ENCODE results near the gene FREY1.

The FREY1 gene

GRCh38 chr11:45897556-45897955, 9.5 kb downstream of the FREY1 start:
- no peak for TF ChIP-seq EGR1 (IDR thresholded peaks at IDR 0.05)
- TF ChIP-seq TAF1 (IDR thresholded peaks at IDR 0.05; ENCODE audit: low read depth) = no peak
- TF ChIP-seq YY1 (IDR thresholded peaks at IDR 0.05; ENCODE audit: low read depth) = no peak
- no peak for TF ChIP-seq CREB1 (IDR thresholded peaks at IDR 0.05; ENCODE audit: low read depth)
- no peak for TF ChIP-seq CEBPB (IDR thresholded peaks at IDR 0.05)
- no peak for TF ChIP-seq TCF12 (IDR thresholded peaks at IDR 0.05; ENCODE audit: low read depth)
- no peak for TF ChIP-seq RAD21 (IDR thresholded peaks at IDR 0.05; ENCODE audit: low read depth)

GRCh38 chr11:45896422-45896984, 10.6 kb downstream of the FREY1 start:
- TF ChIP-seq REST (IDR thresholded peaks at IDR 0.05; ENCODE audit: low read depth) (peak; percentile 64), EP300 (IDR thresholded peaks at IDR 0.05; ENCODE audit: borderline replicate concordance) (no peak), CEBPB (IDR thresholded peaks at IDR 0.05) (no peak), ZBTB7A (IDR thresholded peaks at IDR 0.05; ENCODE audit: low read depth) (0 out of 2 replicates have a peak, but pooled peaks have one; percentile 37)

- TF ChIP-seq YY1 (IDR thresholded peaks at IDR 0.05; ENCODE audit: low read depth) (no peak), TEAD4 (IDR thresholded peaks at IDR 0.05) (no peak), EP300 (IDR thresholded peaks at IDR 0.05; ENCODE audit: borderline replicate concordance) (no peak), TAF1 (IDR thresholded peaks at IDR 0.05; ENCODE audit: low read depth) (no peak), USF1 (IDR thresholded peaks at IDR 0.05) (no peak), NFIC (IDR thresholded peaks at IDR 0.05) (no peak), CREB1 (IDR thresholded peaks at IDR 0.05; ENCODE audit: low read depth) (no peak), EGR1 (IDR thresholded peaks at IDR 0.05) (no peak), RAD21 (IDR thresholded peaks at IDR 0.05; ENCODE audit: low read depth) (no peak)
These were observed 11.4 kb downstream of the FREY1 start for GRCh38 chr11:45895553-45896259.

- TF ChIP-seq EP300 (IDR thresholded peaks at IDR 0.05; ENCODE audit: borderline replicate concordance) (no peak), TEAD4 (IDR thresholded peaks at IDR 0.05) (no peak), MAX (IDR thresholded peaks at IDR 0.05) (no peak), ZBTB7A (IDR thresholded peaks at IDR 0.05; ENCODE audit: low read depth) (no peak), TAF1 (IDR thresholded peaks at IDR 0.05; ENCODE audit: low read depth) (no peak), REST (IDR thresholded peaks at IDR 0.05; ENCODE audit: low read depth) (no peak), EGR1 (IDR thresholded peaks at IDR 0.05) (no peak), CEBPB (IDR thresholded peaks at IDR 0.05) (no peak), RAD21 (IDR thresholded peaks at IDR 0.05; ENCODE audit: low read depth) (no peak), TCF12 (IDR thresholded peaks at IDR 0.05; ENCODE audit: low read depth) (no peak), USF1 (IDR thresholded peaks at IDR 0.05) (no peak)
These were observed 12.4 kb downstream of the FREY1 start for GRCh38 chr11:45894555-45895247.

- TF ChIP-seq REST (IDR thresholded peaks at IDR 0.05; ENCODE audit: low read depth) (no peak), FOXM1 (IDR thresholded peaks at IDR 0.05; ENCODE audit: borderline replicate concordance, low read depth) (no peak), CEBPB (IDR thresholded peaks at IDR 0.05) (no peak), CREB1 (IDR thresholded peaks at IDR 0.05; ENCODE audit: low read depth) (no peak), USF1 (IDR thresholded peaks at IDR 0.05) (no peak), EP300 (IDR thresholded peaks at IDR 0.05; ENCODE audit: borderline replicate concordance) (no peak), NFIC (IDR thresholded peaks at IDR 0.05) (no peak), TEAD4 (IDR thresholded peaks at IDR 0.05) (no peak), TAF1 (IDR thresholded peaks at IDR 0.05; ENCODE audit: low read depth) (no peak), RAD21 (IDR thresholded peaks at IDR 0.05; ENCODE audit: low read depth) (no peak), TCF12 (IDR thresholded peaks at IDR 0.05; ENCODE audit: low read depth) (no peak), EGR1 (IDR thresholded peaks at IDR 0.05) (no peak), MAX (IDR thresholded peaks at IDR 0.05) (no peak), ZBTB7A (IDR thresholded peaks at IDR 0.05; ENCODE audit: low read depth) (no peak), YY1 (IDR thresholded peaks at IDR 0.05; ENCODE audit: low read depth) (no peak)
These were observed 14.2 kb downstream of the FREY1 start for GRCh38 chr11:45892856-45893255.
